Skeletal muscle cell (primary cell): ENCODE measurements around the gene OR2T2.
"Not testable (repeated sequence)": the region's sequence is repeated elsewhere in the genome, so short reads cannot be mapped to it uniquely, and the experiment has no call there.

ENCODE experiments used
- DNase-seq: peaks from one replicate; pipeline ENCODE4 v3.0.0-alpha.2; 2010; ENCODE audit warnings: low read depth
- H3K4me3 ChIP-seq: 2 replicates; pipeline ENCODE4 v1.5.1; 2011; ENCODE audit warnings: low read depth, mild to moderate bottlenecking, control low read depth, low read length, moderate library complexity

The OR2T2 gene

GRCh38 chr1:248448409-248449074 lies 3.1 kb downstream of the OR2T2 start:
- not testable (repeated sequence) for DNase-seq, H3K4me3 ChIP-seq

GRCh38 chr1:248449821-248450465 lies 4.5 kb downstream of the OR2T2 start:
- not testable (repeated sequence) for H3K4me3 ChIP-seq, DNase-seq

GRCh38 chr1:248450466-248451145 lies 5.2 kb downstream of the OR2T2 start:
- not testable (repeated sequence) for H3K4me3 ChIP-seq, DNase-seq

GRCh38 chr1:248453619-248454018 lies 8.2 kb downstream of the OR2T2 start:
- not testable (repeated sequence) for H3K4me3 ChIP-seq, DNase-seq

- not testable (repeated sequence) for H3K4me3 ChIP-seq, DNase-seq
Measured at GRCh38 chr1:248455045-248455444, 9.6 kb downstream of the OR2T2 start.

- not testable (repeated sequence) for DNase-seq, H3K4me3 ChIP-seq
Measured at GRCh38 chr1:248456635-248457034, 11.2 kb downstream of the OR2T2 start.

- not testable (repeated sequence) for H3K4me3 ChIP-seq, DNase-seq
Measured at GRCh38 chr1:248459117-248459516, 13.7 kb downstream of the OR2T2 start.

- no peak overlapping the region for H3K4me3 ChIP-seq
- no peak for DNase-seq
Measured at GRCh38 chr1:248471154-248471553, 25.7 kb downstream of the OR2T2 start.

- not testable (repeated sequence) for H3K4me3 ChIP-seq, DNase-seq
Measured at GRCh38 chr1:248472111-248472510, 26.7 kb downstream of the OR2T2 start.

- DNase-seq, result not testable (repeated sequence)
Measured at GRCh38 chr1:248473051-248473450, 27.6 kb downstream of the OR2T2 start, which contains the start of gene OR2T3. Gene OR2T3, plus strand, starts transcription at chr1:248473351. Its CDS starts 0 bp downstream, at chr1:248473351.

GRCh38 chr1:248475660-248476059 lies 30.2 kb downstream of the OR2T2 start:
- DNase-seq, H3K4me3 ChIP-seq: not testable (repeated sequence)

More at GRCh38 chr1:248473051-248473450, 27.6 kb downstream of the OR2T2 start, which contains the start of gene OR2T3:
- H3K4me3 ChIP-seq, result not testable (repeated sequence)

GRCh38 chr1:248481686-248482579 lies 36.5 kb downstream of the OR2T2 start:
- H3K4me3 ChIP-seq, DNase-seq: not testable (repeated sequence)

GRCh38 chr1:248488289-248488688 lies 42.9 kb downstream of the OR2T2 start, which contains the start of gene OR2T5:
Gene OR2T5, plus strand, starts transcription at chr1:248488589. Its CDS starts 0 bp downstream, at chr1:248488589.
- not testable (repeated sequence) for H3K4me3 ChIP-seq, DNase-seq

- H3K4me3 ChIP-seq, DNase-seq: not testable (repeated sequence)
Measured at GRCh38 chr1:248496661-248497060, 51.2 kb downstream of the OR2T2 start.

GRCh38 chr1:248500305-248501035 lies 55.0 kb downstream of the OR2T2 start:
- DNase-seq, H3K4me3 ChIP-seq: not testable (repeated sequence)
